ENCODE results near the gene SEC22C.
"Not testable (repeated sequence)": the region's sequence is repeated elsewhere in the genome, so short reads cannot be mapped to it uniquely, and the experiment has no call there.

Gene SEC22C

GRCh38 chr3:42581709-42582473 is at the start of gene SEC22C:
Gene SEC22C, minus strand, starts transcription at chr3:42581967. Its CDS starts 12,921 bp downstream, at chr3:42569046.
- DNase-seq (ENCODE audit: low spot score), result peak; percentile 98

GRCh38 chr3:42613462-42613861 is 31.7 kb upstream of the SEC22C start:
- DNase-seq (ENCODE audit: low spot score), result no peak

- no peak for DNase-seq (ENCODE audit: low spot score)
Observed at GRCh38 chr3:42612928-42613327, 31.2 kb upstream of the SEC22C start.

GRCh38 chr3:42612217-42612616 is 30.4 kb upstream of the SEC22C start:
- DNase-seq (ENCODE audit: low spot score), result no peak

GRCh38 chr3:42610976-42611375 is 29.2 kb upstream of the SEC22C start:
- DNase-seq (ENCODE audit: low spot score), result no peak

- DNase-seq (ENCODE audit: low spot score), result no peak
Observed at GRCh38 chr3:42608581-42608980, 26.8 kb upstream of the SEC22C start.

GRCh38 chr3:42605546-42606173 is 23.9 kb upstream of the SEC22C start:
- peak; percentile 67 for DNase-seq (ENCODE audit: low spot score)

GRCh38 chr3:42602961-42603360 is 21.2 kb upstream of the SEC22C start:
- no peak for DNase-seq (ENCODE audit: low spot score)

- no peak for DNase-seq (ENCODE audit: low spot score)
Observed at GRCh38 chr3:42601896-42602581, 20.3 kb upstream of the SEC22C start.

- DNase-seq (ENCODE audit: low spot score), result peak; percentile 63
Observed at GRCh38 chr3:42600958-42601675, 19.4 kb upstream of the SEC22C start.

- peak; percentile 95 for DNase-seq (ENCODE audit: low spot score)
Observed at GRCh38 chr3:42600111-42600957, 18.6 kb upstream of the SEC22C start, which contains the start of gene NKTR. Gene NKTR, plus strand, starts transcription at chr3:42600686. Its CDS starts 321 bp downstream, at chr3:42601007.

- not testable (repeated sequence) for DNase-seq (ENCODE audit: low spot score)
Observed at GRCh38 chr3:42597098-42597497, 15.3 kb upstream of the SEC22C start.

- no peak for DNase-seq (ENCODE audit: low spot score)
Observed at GRCh38 chr3:42595682-42596081, 13.9 kb upstream of the SEC22C start.

GRCh38 chr3:42593635-42594034 is 11.9 kb upstream of the SEC22C start:
- no peak for DNase-seq (ENCODE audit: low spot score)

GRCh38 chr3:42591811-42592210 is 10.0 kb upstream of the SEC22C start:
- DNase-seq (ENCODE audit: low spot score), result no peak

- no peak for DNase-seq (ENCODE audit: low spot score)
Observed at GRCh38 chr3:42590989-42591756, 9.4 kb upstream of the SEC22C start.

GRCh38 chr3:42589382-42590109 is 7.8 kb upstream of the SEC22C start:
- no peak for DNase-seq (ENCODE audit: low spot score)

GRCh38 chr3:42588625-42589024 is 6.9 kb upstream of the SEC22C start:
- no peak for DNase-seq (ENCODE audit: low spot score)

- DNase-seq (ENCODE audit: low spot score), result no peak
Observed at GRCh38 chr3:42582474-42583070, 805 bp upstream of the SEC22C start.

GRCh38 chr3:42581400-42581708 is 413 bp downstream of the SEC22C start:
- no peak for DNase-seq (ENCODE audit: low spot score)

Measured in Ammon's horn (tissue), 1 donor.